ENCODE results near the gene STK38. TPM values are rescaled to one million over a fixed set of nuclear protein-coding genes. Genes with fewer than 3 reads are reported as not detected.
A peak's percentile ranks its signal among the peaks of the same experiment; 100 is the strongest.

The STK38 gene
- total RNA-seq, 4 donors from 2014 or later, result 59.1 to 101 (median 86.4) TPM

DNA sequence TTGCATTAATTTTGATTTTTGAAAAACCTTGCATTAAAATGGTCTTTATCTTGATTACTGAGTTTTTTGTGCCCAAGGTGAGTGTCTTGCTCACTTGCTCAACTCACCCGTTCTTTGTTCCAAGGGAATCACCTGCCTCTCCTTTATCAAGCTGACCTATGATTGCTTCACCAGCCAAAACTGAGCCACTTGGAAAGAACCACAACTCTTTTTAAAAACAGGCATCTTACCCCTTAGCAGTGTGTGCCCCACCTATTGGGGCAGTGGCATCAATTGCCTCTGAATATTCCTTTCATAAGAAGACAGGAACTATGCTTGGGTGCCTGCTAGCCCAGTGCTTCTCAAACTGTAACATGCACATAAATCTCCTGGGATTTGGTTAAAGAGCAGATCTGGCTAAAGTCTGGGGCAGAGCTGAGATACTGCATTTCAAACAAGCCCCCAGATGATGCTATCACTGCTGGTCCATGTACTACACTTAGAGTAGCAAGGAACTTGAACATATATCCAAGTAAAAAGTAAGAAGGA is 3.3 kb upstream of the STK38 start:
- 78 to 89% methylated on average over 1 of the region's 1 CpG for WGBS, 2 donors (ENCODE audit: low coverage in 1 of 2)
- TF ChIP-seq, protein P1, sequence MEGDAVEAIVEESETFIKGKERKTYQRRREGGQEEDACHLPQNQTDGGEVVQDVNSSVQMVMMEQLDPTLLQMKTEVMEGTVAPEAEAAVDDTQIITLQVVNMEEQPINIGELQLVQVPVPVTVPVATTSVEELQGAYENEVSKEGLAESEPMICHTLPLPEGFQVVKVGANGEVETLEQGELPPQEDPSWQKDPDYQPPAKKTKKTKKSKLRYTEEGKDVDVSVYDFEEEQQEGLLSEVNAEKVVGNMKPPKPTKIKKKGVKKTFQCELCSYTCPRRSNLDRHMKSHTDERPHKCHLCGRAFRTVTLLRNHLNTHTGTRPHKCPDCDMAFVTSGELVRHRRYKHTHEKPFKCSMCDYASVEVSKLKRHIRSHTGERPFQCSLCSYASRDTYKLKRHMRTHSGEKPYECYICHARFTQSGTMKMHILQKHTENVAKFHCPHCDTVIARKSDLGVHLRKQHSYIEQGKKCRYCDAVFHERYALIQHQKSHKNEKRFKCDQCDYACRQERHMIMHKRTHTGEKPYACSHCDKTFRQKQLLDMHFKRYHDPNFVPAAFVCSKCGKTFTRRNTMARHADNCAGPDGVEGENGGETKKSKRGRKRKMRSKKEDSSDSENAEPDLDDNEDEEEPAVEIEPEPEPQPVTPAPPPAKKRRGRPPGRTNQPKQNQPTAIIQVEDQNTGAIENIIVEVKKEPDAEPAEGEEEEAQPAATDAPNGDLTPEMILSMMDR (IDR thresholded peaks at IDR 0.05), result no peak
- TF ChIP-seq POLR2AphosphoS5 (IDR thresholded peaks at IDR 0.05) (no peak), POLR2A (IDR thresholded peaks at IDR 0.05) (no peak), EP300 (IDR thresholded peaks at IDR 0.05; ENCODE audit: low read depth) (no peak)
- H3K27ac ChIP-seq, result no peak overlapping the region
- DNase-seq, result no peak
- H3K4me1 ChIP-seq, result peaks cover 0 to 12% (median 7%) of the 10 kb centered on the region in 4 donors
- in situ Hi-C loops (cut with MboI; ENCODE audit: low pct_ligation_motif_present in 1 of 4, low pct_unique_long_range_greater_than_20kb in 1 of 4, low sequenced_read_pairs in 3 of 4), result loop anchor here in 1 of 4 donors (25.0 kb wide), 1 partner anchor 138 kb away; no protein-coding TSS in a partner anchor
- H3K9me3 ChIP-seq, result no peaks in the 10 kb centered on the region
- H3K4me3 ChIP-seq, result no peak overlapping the region
- no peaks in the 10 kb centered on the region for H3K36me3 ChIP-seq
- no peaks in the 10 kb centered on the region for H3K27me3 ChIP-seq
- intact Hi-C loops (cut with DNase I; ENCODE audit: low total_unique reads), result no loop called here

DNA sequence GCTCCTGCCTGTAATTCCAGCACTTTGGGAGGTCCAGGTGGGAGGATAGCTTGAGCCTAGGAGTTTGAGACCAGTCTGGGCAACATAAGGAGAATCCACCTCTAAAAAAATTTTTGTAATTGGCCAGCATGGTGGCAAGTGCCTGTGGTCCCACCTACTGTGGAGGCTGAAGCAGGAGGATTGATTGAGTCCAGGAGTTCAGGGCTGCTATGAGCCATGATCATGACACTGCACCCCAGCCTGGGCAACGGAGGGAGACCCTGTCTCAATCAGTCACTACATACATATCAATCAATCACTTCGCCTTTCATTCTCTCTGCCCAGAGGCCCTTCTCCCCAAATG is 1.1 kb upstream of the STK38 start:
- H3K27ac ChIP-seq, result peak overlapping the region in 1 of 4 donors; percentile 93
- H3K4me1 ChIP-seq, result peaks cover 12 to 33% (median 26%) of the 10 kb centered on the region in 4 donors
- no peak for DNase-seq
- no peak overlapping the region for H3K4me3 ChIP-seq
- H3K27me3 ChIP-seq, result no peaks in the 10 kb centered on the region
- intact Hi-C loops (cut with DNase I; ENCODE audit: low total_unique reads), result loop anchor here (5.0 kb wide), 2 partner anchors 44 to 106 kb away; partner anchors contain the start of genes KCTD20, PXT1 and SRSF3
- in situ Hi-C loops (cut with MboI; ENCODE audit: low pct_ligation_motif_present in 1 of 4, low pct_unique_long_range_greater_than_20kb in 1 of 4, low sequenced_read_pairs in 3 of 4), result no loop called here
- TF ChIP-seq EP300 (IDR thresholded peaks at IDR 0.05; ENCODE audit: low read depth), result no peak
- no peak for TF ChIP-seq POLR2A (IDR thresholded peaks at IDR 0.05)
- TF ChIP-seq, protein P1 (IDR thresholded peaks at IDR 0.05), result no peak
- no peak for TF ChIP-seq POLR2AphosphoS5 (IDR thresholded peaks at IDR 0.05)
- 94 to 100% methylated on average over 1 to 2 of the region's 2 CpGs for WGBS, 2 donors (ENCODE audit: low coverage in 1 of 2)
- H3K36me3 ChIP-seq, result no peaks in the 10 kb centered on the region
- H3K9me3 ChIP-seq, result no peaks in the 10 kb centered on the region

DNA sequence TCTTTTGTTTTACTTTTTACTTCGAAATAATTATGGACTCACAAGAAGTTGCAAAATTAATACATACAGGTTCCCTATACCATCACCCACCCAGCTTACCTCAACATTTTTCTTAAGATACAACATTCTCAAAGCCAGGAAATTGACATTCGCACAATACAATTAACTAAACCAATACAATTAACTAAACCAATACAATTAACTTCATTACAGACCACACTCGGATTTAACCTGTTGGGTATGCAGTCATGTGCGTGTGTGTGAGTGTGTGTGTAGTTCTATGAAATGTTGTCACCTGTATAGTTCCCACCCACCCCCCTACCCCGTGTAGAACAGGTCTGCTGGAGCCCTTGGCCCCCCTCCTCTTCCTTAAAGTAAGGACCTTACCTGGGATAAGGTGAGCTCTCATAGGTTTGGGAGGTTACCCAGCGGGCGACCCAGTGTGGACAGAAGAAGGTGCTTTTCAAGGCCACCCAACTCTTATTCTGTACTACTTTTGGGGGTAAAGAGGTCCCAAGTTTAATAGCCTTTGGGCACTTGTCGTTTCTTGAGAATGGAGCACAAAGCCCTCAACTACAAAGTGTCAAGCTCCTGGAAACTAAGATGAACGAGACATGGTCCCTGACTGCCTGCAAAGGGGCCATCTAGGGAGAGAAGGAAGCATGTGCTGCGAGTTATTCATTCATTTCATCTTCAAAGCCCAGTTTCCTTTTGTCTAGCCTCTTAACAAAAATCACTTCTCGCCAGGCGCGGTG is 544 bp upstream of the STK38 start:
- H3K27me3 ChIP-seq, result no peaks in the 10 kb centered on the region
- DNase-seq, result no peak
- WGBS, 2 donors (ENCODE audit: low coverage in 1 of 2), result 11 to 64% methylated on average over 3 to 13 of the region's 13 CpGs
- H3K4me3 ChIP-seq, result peak overlapping the region in 2 of 4 donors; percentile 71 to 99
- H3K27ac ChIP-seq, result peak overlapping the region; percentile 93 to 100 (median 99)
- no peaks in the 10 kb centered on the region for H3K36me3 ChIP-seq
- in situ Hi-C loops (cut with MboI; ENCODE audit: low pct_ligation_motif_present in 1 of 4, low pct_unique_long_range_greater_than_20kb in 1 of 4, low sequenced_read_pairs in 3 of 4), result no loop called here
- TF ChIP-seq EP300 (IDR thresholded peaks at IDR 0.05; ENCODE audit: low read depth) (no peak), POLR2A (IDR thresholded peaks at IDR 0.05) (no peak), POLR2AphosphoS5 (IDR thresholded peaks at IDR 0.05) (no peak)
- TF ChIP-seq, protein P1 (IDR thresholded peaks at IDR 0.05), result no peak
- peaks cover 14 to 37% (median 28%) of the 10 kb centered on the region in 4 donors for H3K4me1 ChIP-seq
- H3K9me3 ChIP-seq, result no peaks in the 10 kb centered on the region
- intact Hi-C loops (cut with DNase I; ENCODE audit: low total_unique reads), result loop anchor here (5.0 kb wide), 2 partner anchors 44 to 106 kb away; partner anchors contain the start of genes KCTD20, PXT1 and SRSF3

DNA sequence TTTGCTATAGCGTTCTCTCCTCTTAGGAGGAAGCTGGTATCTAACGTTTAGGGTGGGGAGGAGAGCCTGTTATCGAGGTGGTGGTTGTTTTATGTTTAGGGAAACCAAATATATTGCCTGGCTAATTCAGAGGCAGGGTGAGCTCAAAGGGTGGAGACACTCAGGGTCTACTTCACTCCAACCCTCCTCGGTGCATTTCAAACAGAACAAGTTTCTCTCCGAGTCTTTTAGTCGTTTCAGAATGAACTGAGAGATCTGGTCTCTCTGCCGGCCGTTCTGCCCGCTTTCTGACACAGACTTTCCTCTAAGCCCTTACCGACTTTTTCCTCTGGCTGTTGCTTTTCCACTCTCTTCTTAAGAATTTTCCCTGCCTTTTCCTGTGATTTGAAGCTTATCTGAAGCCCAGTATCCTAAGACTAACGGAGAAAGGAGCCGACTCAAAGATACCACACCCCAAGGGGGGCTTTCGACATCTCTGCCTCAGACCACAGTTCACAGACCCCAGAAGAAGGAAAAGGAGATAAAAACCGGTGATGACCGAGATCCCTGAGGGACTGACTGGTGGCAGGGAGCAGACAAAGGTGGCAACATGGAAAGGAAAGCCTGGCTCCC is 865 bp downstream of the STK38 start:
- no peaks in the 10 kb centered on the region for H3K27me3 ChIP-seq
- H3K36me3 ChIP-seq, result peaks cover 0 to 3% (median 0%) of the 10 kb centered on the region in 4 donors
- in situ Hi-C loops (cut with MboI; ENCODE audit: low pct_ligation_motif_present in 1 of 4, low pct_unique_long_range_greater_than_20kb in 1 of 4, low sequenced_read_pairs in 3 of 4), result no loop called here
- H3K9me3 ChIP-seq, result no peaks in the 10 kb centered on the region
- WGBS, 2 donors (ENCODE audit: low coverage in 1 of 2), result 0 to 1% methylated on average over 14 to 15 of the region's 15 CpGs
- H3K4me1 ChIP-seq, result peaks cover 14 to 45% (median 28%) of the 10 kb centered on the region in 4 donors
- TF ChIP-seq POLR2A (IDR thresholded peaks at IDR 0.05), result peak; percentile 7
- no peak for TF ChIP-seq EP300 (IDR thresholded peaks at IDR 0.05; ENCODE audit: low read depth)
- H3K4me3 ChIP-seq, result peak overlapping the region; percentile 71 to 99 (median 94)
- peak overlapping the region; percentile 93 to 100 (median 99) for H3K27ac ChIP-seq
- intact Hi-C loops (cut with DNase I; ENCODE audit: low total_unique reads), result loop anchor here (5.0 kb wide), 2 partner anchors 46 to 104 kb away; partner anchors contain the start of genes KCTD20, PXT1 and SRSF3
- DNase-seq, result peak; percentile 25
